Fibroblast of mammary gland (primary cell): ENCODE data around the gene NEUROD6.

Experiments used
- DNase-seq: peaks from one replicate; pipeline ENCODE4 v3.0.0-alpha.2; 2010; ENCODE audit warnings: low read depth
- H3K4me3 ChIP-seq: 2 replicates; pipeline ENCODE4 v1.5.1; 2011; ENCODE audit warnings: low read depth, mild to moderate bottlenecking, low read length, moderate library complexity; ENCODE audit not compliant: control insufficient read depth
- TF ChIP-seq, protein P1 (sequence below): conservative IDR thresholded peaks from 2 replicates; pipeline ENCODE4 v1.5.1; 2011; ENCODE audit warnings: low read depth, low read length, inconsistent platforms; ENCODE audit not compliant: control insufficient read depth, insufficient read depth

The NEUROD6 gene

GRCh38 chr7:31343516-31344305 lies 3.2 kb upstream of the NEUROD6 start:
- no peak overlapping the region for H3K4me3 ChIP-seq
- no peak for DNase-seq
- TF ChIP-seq, protein P1, sequence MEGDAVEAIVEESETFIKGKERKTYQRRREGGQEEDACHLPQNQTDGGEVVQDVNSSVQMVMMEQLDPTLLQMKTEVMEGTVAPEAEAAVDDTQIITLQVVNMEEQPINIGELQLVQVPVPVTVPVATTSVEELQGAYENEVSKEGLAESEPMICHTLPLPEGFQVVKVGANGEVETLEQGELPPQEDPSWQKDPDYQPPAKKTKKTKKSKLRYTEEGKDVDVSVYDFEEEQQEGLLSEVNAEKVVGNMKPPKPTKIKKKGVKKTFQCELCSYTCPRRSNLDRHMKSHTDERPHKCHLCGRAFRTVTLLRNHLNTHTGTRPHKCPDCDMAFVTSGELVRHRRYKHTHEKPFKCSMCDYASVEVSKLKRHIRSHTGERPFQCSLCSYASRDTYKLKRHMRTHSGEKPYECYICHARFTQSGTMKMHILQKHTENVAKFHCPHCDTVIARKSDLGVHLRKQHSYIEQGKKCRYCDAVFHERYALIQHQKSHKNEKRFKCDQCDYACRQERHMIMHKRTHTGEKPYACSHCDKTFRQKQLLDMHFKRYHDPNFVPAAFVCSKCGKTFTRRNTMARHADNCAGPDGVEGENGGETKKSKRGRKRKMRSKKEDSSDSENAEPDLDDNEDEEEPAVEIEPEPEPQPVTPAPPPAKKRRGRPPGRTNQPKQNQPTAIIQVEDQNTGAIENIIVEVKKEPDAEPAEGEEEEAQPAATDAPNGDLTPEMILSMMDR: no peak

GRCh38 chr7:31341141-31341540 lies 615 bp upstream of the NEUROD6 start:
- TF ChIP-seq, protein P1: no peak
- H3K4me3 ChIP-seq: no peak overlapping the region
- DNase-seq: no peak

GRCh38 chr7:31340051-31340450 lies 475 bp downstream of the NEUROD6 start:
- H3K4me3 ChIP-seq: no peak overlapping the region
- TF ChIP-seq, protein P1: no peak
- no peak for DNase-seq

GRCh38 chr7:31338706-31339105 lies 1.8 kb downstream of the NEUROD6 start:
- no peak overlapping the region for H3K4me3 ChIP-seq
- no peak for DNase-seq
- TF ChIP-seq, protein P1: no peak

DNA sequence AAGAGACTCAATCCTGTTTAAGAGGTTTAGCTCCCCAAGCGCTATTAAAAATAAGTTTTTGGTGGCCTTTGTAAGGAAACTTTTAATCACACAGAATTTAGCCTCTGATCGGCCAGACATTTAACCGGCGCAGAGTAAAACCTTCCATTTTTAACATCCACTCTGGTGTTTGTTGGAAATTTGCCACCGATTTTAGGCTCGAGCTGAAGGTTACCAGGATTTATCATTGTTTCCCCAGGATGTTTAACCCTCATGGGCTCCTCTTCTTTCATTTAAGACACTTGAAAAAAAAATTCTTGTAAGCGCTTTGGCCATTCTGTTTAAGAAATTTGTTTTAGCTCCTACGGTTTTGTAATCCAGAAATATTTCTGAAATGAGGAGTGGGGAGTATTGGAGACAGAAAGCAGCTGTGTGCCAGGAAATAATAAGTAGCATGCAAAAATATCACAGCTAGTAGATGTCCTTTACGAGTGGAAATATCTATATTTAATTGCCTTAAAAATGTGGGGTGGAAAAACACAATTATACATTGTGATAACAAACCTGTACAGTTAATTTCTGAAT lies 3.4 kb downstream of the NEUROD6 start:
- DNase-seq: no peak
- no peak overlapping the region for H3K4me3 ChIP-seq
- TF ChIP-seq, protein P1: no peak

GRCh38 chr7:31336202-31337001 lies 4.1 kb downstream of the NEUROD6 start:
- DNase-seq: no peak
- TF ChIP-seq, protein P1: no peak
- no peak overlapping the region for H3K4me3 ChIP-seq
